ENCODE measurements around the gene ARID1B. TPM values are rescaled to one million over a fixed set of nuclear protein-coding genes. Genes with fewer than 3 reads are reported as not detected.

ARID1B gene
- total and polyA plus RNA-seq, 10 donors: 17.7 to 223 (median 141) TPM

DNA sequence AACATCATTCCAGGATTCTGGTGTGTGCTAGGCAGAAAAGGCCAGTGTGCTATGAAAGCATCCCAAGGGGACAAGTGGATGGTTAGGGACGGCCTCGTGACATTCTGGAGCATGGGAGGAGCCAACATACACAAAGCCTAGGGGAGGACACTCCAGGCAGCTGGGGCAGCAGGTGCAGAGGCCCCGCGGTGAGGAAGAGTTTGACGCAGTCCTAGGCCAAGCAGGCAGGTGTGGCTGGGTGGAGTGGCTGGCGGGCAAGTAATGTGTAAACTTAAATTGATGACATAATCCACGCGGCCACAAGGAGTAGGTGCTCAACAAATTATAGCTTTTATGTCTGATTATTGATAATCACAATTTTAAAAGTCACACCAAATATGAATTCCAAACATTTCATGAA is 452.5 kb downstream of the ARID1B start:
- Histone ChIP-seq H3K27me3 (replicated peaks in 1 of 7) (peaks cover 0 to 56% (median 20%) of the 10 kb centered on the region in 7 donors), H3K9me3 (no peaks in the 10 kb centered on the region), H3K27ac (no peak overlapping the region), H3K36me3 (no peaks in the 10 kb centered on the region), H3K4me3 (no peak overlapping the region), H3K4me1 (peaks cover 0 to 37% (median 17%) of the 10 kb centered on the region in 6 donors)
- intact Hi-C loops (cut with DNase I; ENCODE audit: low total_unique reads): no loop called here
- no peak for DNase-seq
- TF ChIP-seq POLR2A (IDR thresholded peaks at IDR 0.05) (no peak), POLR2AphosphoS5 (IDR thresholded peaks at IDR 0.05) (no peak)
- TF ChIP-seq, protein P1, sequence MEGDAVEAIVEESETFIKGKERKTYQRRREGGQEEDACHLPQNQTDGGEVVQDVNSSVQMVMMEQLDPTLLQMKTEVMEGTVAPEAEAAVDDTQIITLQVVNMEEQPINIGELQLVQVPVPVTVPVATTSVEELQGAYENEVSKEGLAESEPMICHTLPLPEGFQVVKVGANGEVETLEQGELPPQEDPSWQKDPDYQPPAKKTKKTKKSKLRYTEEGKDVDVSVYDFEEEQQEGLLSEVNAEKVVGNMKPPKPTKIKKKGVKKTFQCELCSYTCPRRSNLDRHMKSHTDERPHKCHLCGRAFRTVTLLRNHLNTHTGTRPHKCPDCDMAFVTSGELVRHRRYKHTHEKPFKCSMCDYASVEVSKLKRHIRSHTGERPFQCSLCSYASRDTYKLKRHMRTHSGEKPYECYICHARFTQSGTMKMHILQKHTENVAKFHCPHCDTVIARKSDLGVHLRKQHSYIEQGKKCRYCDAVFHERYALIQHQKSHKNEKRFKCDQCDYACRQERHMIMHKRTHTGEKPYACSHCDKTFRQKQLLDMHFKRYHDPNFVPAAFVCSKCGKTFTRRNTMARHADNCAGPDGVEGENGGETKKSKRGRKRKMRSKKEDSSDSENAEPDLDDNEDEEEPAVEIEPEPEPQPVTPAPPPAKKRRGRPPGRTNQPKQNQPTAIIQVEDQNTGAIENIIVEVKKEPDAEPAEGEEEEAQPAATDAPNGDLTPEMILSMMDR (IDR thresholded peaks at IDR 0.05 in 8 of 11, conservative IDR thresholded peaks at IDR 0.05 in 3 of 11): no peak
- 72 to 89% (median 81%) methylated on average over 8 of the region's 8 CpGs for WGBS, 5 donors

DNA sequence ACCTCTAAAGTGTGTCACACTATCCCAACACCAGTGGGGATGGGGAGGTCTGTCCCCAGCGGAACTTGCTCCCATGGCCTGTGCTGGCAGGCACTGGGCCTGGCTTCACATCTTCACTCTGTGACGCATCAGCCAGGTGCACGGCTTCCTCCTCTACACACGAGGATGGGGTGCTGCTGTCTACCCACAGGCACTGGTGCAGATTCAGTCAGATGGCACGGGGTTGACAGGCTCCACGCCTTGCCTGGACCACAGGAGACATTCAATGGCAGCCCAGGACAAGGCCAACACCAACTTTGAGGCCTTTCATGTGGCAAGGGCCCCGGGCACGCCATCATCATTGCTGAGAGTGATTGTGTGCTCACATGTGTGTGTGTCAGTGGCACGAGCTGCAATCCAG is 453.7 kb downstream of the ARID1B start:
- DNase-seq: no peak
- WGBS, 5 donors: 84 to 87% (median 87%) methylated on average over 4 to 9 of the region's 9 CpGs
- Histone ChIP-seq H3K27me3 (replicated peaks in 1 of 7) (peaks cover under 1 to 67% (median 32%) of the 10 kb centered on the region in 7 donors), H3K4me3 (no peak overlapping the region), H3K9me3 (no peaks in the 10 kb centered on the region), H3K4me1 (peaks cover 4 to 37% (median 23%) of the 10 kb centered on the region in 6 donors), H3K36me3 (no peaks in the 10 kb centered on the region), H3K27ac (no peak overlapping the region)
- TF ChIP-seq POLR2AphosphoS5 (IDR thresholded peaks at IDR 0.05): no peak
- TF ChIP-seq, protein P1 (IDR thresholded peaks at IDR 0.05 in 8 of 11, conservative IDR thresholded peaks at IDR 0.05 in 3 of 11): no peak
- no peak for TF ChIP-seq POLR2A (IDR thresholded peaks at IDR 0.05)
- intact Hi-C loops (cut with DNase I; ENCODE audit: low total_unique reads): no loop called here

- intact Hi-C loops (cut with DNase I; ENCODE audit: low total_unique reads): no loop called here
- H3K4me3 ChIP-seq: no peak overlapping the region
- peaks cover 2 to 82% (median 43%) of the 10 kb centered on the region in 7 donors for H3K27me3 ChIP-seq (replicated peaks in 1 of 7)
- no peak overlapping the region for H3K27ac ChIP-seq
- TF ChIP-seq, protein P1 (IDR thresholded peaks at IDR 0.05 in 8 of 11, conservative IDR thresholded peaks at IDR 0.05 in 3 of 11): no peak
- no peaks in the 10 kb centered on the region for H3K9me3 ChIP-seq
- 88 to 96% (median 95%) methylated on average over 17 of the region's 17 CpGs for WGBS, 5 donors
- H3K36me3 ChIP-seq: no peaks in the 10 kb centered on the region
- H3K4me1 ChIP-seq: peaks cover 7 to 42% (median 26%) of the 10 kb centered on the region in 6 donors
- DNase-seq: no peak
Observed at GRCh38 chr6:157232161-157232895, 455.1 kb downstream of the ARID1B start.

DNA sequence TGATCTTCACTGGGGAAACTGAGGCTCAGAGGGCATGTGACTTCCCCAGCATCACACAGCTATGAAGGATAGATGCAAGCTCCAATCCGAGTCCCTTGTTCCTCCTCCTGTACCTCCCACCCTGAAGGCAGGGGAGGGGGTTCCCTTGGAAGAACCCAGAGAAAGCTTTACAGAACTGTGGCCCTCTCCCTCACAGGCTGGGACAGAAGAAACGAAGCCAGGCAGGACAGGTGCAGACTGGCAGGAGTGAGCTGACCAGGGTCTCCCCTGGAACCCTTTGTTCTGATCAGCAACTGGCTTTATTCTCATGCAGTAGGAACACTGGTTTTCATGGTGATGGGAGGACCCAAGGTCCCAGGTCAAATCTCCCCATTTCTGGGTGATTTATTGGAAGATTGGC is 456.0 kb downstream of the ARID1B start:
- H3K4me3 ChIP-seq: no peak overlapping the region
- 79 to 96% (median 89%) methylated on average over 2 of the region's 2 CpGs for WGBS, 5 donors
- intact Hi-C loops (cut with DNase I; ENCODE audit: low total_unique reads): no loop called here
- peaks cover 7 to 34% (median 19%) of the 10 kb centered on the region in 6 donors for H3K4me1 ChIP-seq
- H3K27me3 ChIP-seq (replicated peaks in 1 of 7): peaks cover 2 to 82% (median 43%) of the 10 kb centered on the region in 7 donors
- TF ChIP-seq, protein P1 (IDR thresholded peaks at IDR 0.05 in 8 of 11, conservative IDR thresholded peaks at IDR 0.05 in 3 of 11): no peak
- no peak for TF ChIP-seq POLR2AphosphoS5 (IDR thresholded peaks at IDR 0.05)
- no peak for TF ChIP-seq POLR2A (IDR thresholded peaks at IDR 0.05)
- no peak for DNase-seq
- H3K9me3 ChIP-seq: no peaks in the 10 kb centered on the region
- no peak overlapping the region for H3K27ac ChIP-seq
- H3K36me3 ChIP-seq: no peaks in the 10 kb centered on the region
